Natural killer cell (primary cell): ENCODE data around the gene SLC39A11. TPM values are rescaled to one million over a fixed set of nuclear protein-coding genes. Genes with fewer than 3 reads are reported as not detected.

Experiments used
- ATAC-seq, 3 donors: fragments of 150-1000 bp in 2 of 3; fragments of 200-7000 bp in 1 of 3; cut with Tn5 transposase; 1 replicate in 1 of 3; 2 replicates in 2 of 3; pipeline ENCODE4 v1.10.0; 2021; ENCODE audit warnings: mild to moderate bottlenecking in 2 of 3, moderate library complexity in 2 of 3
- DNase-seq, 2 donors: peaks; one replicate each; pipeline versions ENCODE4 v3.0.0 to v3.0.0-alpha.2; 2013 to 2021; ENCODE audit warnings: mixed read lengths in 1 of 2
- H3K27ac ChIP-seq: one replicate; pipeline ENCODE4 v1.5.1; 2013; ENCODE audit warnings: mild to moderate bottlenecking, low read length
- H3K27me3 ChIP-seq: one replicate; pipeline ENCODE4 v1.6.1; 2013; ENCODE audit warnings: low read length; ENCODE audit not compliant: control insufficient read depth, insufficient read depth
- H3K36me3 ChIP-seq: one replicate; pipeline ENCODE4 v1.6.1; 2013; ENCODE audit warnings: low read length; ENCODE audit not compliant: control insufficient read depth, insufficient read depth
- H3K4me1 ChIP-seq: one replicate; pipeline ENCODE4 v1.6.1; 2013; ENCODE audit warnings: low read length; ENCODE audit not compliant: control insufficient read depth, insufficient read depth
- H3K4me3 ChIP-seq: one replicate; pipeline ENCODE4 v1.5.1; 2013; ENCODE audit warnings: low read length
- H3K9me3 ChIP-seq: one replicate; pipeline ENCODE4 v1.6.1; 2013; ENCODE audit warnings: low read length; ENCODE audit not compliant: control insufficient read depth, insufficient read depth
- H3K27ac Mint-ChIP-seq, 2 donors: one replicate each; pipeline ENCODE4 v1.8.0; 2022; ENCODE audit warnings: mild to moderate bottlenecking in 2 of 2, mixed read lengths in 2 of 2, moderate library complexity in 1 of 2
- H3K27me3 Mint-ChIP-seq, 2 donors: one replicate each; pipeline ENCODE4 v1.8.0; 2022; ENCODE audit warnings: low read depth in 2 of 2, mixed read lengths in 2 of 2
- H3K36me3 Mint-ChIP-seq: one replicate; pipeline ENCODE4 v1.8.0; 2022; ENCODE audit warnings: mixed read lengths
- H3K4me1 Mint-ChIP-seq, 2 donors: one replicate each; pipeline ENCODE4 v1.8.0; 2022; ENCODE audit warnings: mixed read lengths in 2 of 2
- H3K4me3 Mint-ChIP-seq: one replicate; pipeline ENCODE4 v1.8.0; 2022; ENCODE audit warnings: mild to moderate bottlenecking, moderate library complexity, mixed read lengths
- H3K9me3 Mint-ChIP-seq, 2 donors: one replicate each; pipeline ENCODE4 v1.8.0; 2022; ENCODE audit warnings: mixed read lengths in 2 of 2
- WGBS: methylation state at CpG from one replicate; pipeline ENCODE4 v1.1.7; 2013; ENCODE audit warnings: missing lambda C conversion rate; ENCODE audit not compliant: insufficient coverage; 5-methylcytosine and 5-hydroxymethylcytosine counted together
- intact Hi-C: fragments of 100-400 bp; cut with micrococcal nuclease; formaldehyde crosslinking; loops from one replicate; pipeline ENCODE4 v1.14.2; 2022
- total RNA-seq, 4 donors: library from RNA; stranded (reverse); fragments of 120-200 nt in 1 of 4; gene quantifications; one replicate each; pipeline versions ENCODE4 v1.2.3 to v1.2.4, GENCODE V29; 2013 to 2022
- TF ChIP-seq, protein P1 (sequence below): fragments of 200-600 bp; IDR thresholded peaks from one replicate; pipeline ENCODE4 v1.8.0; 2022; ENCODE audit warnings: antibody characterized with exemption

The SLC39A11 gene
- total RNA-seq, 3 donors from 2014 or later (not counting 1 experiment from before 2014, with no cell fraction given): 32.6 to 44.9 (median 39.4) TPM

DNA sequence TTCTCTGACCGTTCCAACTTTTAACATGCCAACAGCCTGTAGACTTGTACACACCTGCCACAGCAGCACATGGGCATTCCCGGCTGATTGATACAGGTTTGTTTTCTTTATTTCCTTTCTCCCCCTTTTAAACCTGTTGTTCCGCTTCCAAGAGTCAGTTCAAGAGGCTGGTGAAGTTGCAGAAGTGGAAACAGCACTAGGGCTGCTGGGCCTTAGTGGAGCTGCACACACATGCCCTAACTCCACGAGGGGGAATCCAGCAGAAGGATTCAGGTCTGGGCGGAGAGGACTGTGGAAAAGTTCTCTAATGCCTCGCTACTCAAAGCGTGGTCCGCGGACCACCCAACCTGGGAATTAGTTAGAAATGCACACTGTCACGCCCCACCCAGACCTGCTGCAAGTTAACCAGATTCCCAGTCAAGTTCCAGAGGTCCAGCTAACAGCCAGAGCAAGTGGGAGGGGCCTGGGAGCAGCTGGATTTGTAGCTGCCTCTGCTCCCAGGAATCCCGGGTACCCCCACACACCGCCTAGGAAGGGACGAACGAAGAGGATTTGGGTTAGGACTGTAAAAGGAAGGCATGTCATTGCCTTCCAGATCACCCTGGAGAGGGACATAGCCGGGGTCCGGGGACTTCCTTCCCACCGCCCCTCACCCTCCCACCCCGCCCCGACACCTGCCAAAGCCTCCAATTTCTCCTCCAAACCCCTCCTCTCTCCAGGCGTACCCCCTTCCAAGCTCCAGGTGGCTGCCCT, 542 bp downstream of the SLC39A11 start:
- 9% methylated on average over 20 of the region's 20 CpGs for WGBS
- H3K4me1 Mint-ChIP-seq: peaks cover 25 to 59% of the 10 kb centered on the region in 2 donors
- H3K4me3 ChIP-seq: peak overlapping the region; percentile 59
- peaks cover 26% of the 10 kb centered on the region for H3K4me1 ChIP-seq
- H3K27ac ChIP-seq: no peak overlapping the region
- H3K4me3 Mint-ChIP-seq: peak overlapping the region; percentile 96
- H3K36me3 Mint-ChIP-seq: peaks cover 4% of the 10 kb centered on the region
- no peaks in the 10 kb centered on the region for H3K9me3 ChIP-seq
- H3K27me3 ChIP-seq: no peaks in the 10 kb centered on the region
- peak overlapping the region; percentile 77 to 88 for H3K27ac Mint-ChIP-seq
- intact Hi-C loops: no loop called here
- H3K9me3 Mint-ChIP-seq: no peaks in the 10 kb centered on the region
- no peak for DNase-seq
- ATAC-seq: peak in 1 of 3 donors; percentile 3
- TF ChIP-seq, protein P1, sequence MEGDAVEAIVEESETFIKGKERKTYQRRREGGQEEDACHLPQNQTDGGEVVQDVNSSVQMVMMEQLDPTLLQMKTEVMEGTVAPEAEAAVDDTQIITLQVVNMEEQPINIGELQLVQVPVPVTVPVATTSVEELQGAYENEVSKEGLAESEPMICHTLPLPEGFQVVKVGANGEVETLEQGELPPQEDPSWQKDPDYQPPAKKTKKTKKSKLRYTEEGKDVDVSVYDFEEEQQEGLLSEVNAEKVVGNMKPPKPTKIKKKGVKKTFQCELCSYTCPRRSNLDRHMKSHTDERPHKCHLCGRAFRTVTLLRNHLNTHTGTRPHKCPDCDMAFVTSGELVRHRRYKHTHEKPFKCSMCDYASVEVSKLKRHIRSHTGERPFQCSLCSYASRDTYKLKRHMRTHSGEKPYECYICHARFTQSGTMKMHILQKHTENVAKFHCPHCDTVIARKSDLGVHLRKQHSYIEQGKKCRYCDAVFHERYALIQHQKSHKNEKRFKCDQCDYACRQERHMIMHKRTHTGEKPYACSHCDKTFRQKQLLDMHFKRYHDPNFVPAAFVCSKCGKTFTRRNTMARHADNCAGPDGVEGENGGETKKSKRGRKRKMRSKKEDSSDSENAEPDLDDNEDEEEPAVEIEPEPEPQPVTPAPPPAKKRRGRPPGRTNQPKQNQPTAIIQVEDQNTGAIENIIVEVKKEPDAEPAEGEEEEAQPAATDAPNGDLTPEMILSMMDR: no peak
- peaks cover 8 to 13% of the 10 kb centered on the region in 2 donors for H3K27me3 Mint-ChIP-seq
- no peaks in the 10 kb centered on the region for H3K36me3 ChIP-seq

- no peak overlapping the region for H3K27ac ChIP-seq
- intact Hi-C loops: no loop called here
- peaks cover 23 to 54% of the 10 kb centered on the region in 2 donors for H3K4me1 Mint-ChIP-seq
- H3K4me3 ChIP-seq: no peak overlapping the region
- no peaks in the 10 kb centered on the region for H3K36me3 ChIP-seq
- H3K9me3 Mint-ChIP-seq: no peaks in the 10 kb centered on the region
- no peaks in the 10 kb centered on the region for H3K9me3 ChIP-seq
- H3K4me1 ChIP-seq: peaks cover 21% of the 10 kb centered on the region
- H3K27me3 ChIP-seq: no peaks in the 10 kb centered on the region
- no peak for ATAC-seq
- peaks cover 8 to 13% of the 10 kb centered on the region in 2 donors for H3K27me3 Mint-ChIP-seq
- peak overlapping the region in 1 of 2 donors; percentile 88 for H3K27ac Mint-ChIP-seq
- peak overlapping the region; percentile 96 for H3K4me3 Mint-ChIP-seq
- TF ChIP-seq, protein P1: no peak
- DNase-seq: no peak
- peaks cover 5% of the 10 kb centered on the region for H3K36me3 Mint-ChIP-seq
- WGBS: 53% methylated on average over 3 of the region's 4 CpGs
Measured at GRCh38 chr17:73091410-73091769, 1.1 kb downstream of the SLC39A11 start.

- H3K4me3 ChIP-seq: no peak overlapping the region
- intact Hi-C loops: no loop called here
Measured at GRCh38 chr17:73090396-73091202, 1.9 kb downstream of the SLC39A11 start.

More at GRCh38 chr17:73090396-73091202, 1.9 kb downstream of the SLC39A11 start:
- no peaks in the 10 kb centered on the region for H3K9me3 Mint-ChIP-seq
- no peak for DNase-seq
- H3K36me3 Mint-ChIP-seq: peaks cover 5% of the 10 kb centered on the region
- Histone ChIP-seq H3K36me3 (peaks cover 5% of the 10 kb centered on the region), H3K4me1 (peaks cover 18% of the 10 kb centered on the region), H3K27ac (no peak overlapping the region), H3K9me3 (no peaks in the 10 kb centered on the region), H3K27me3 (no peaks in the 10 kb centered on the region)
- peak overlapping the region; percentile 62 for H3K4me3 Mint-ChIP-seq
- ATAC-seq: no peak
- peaks cover 5% of the 10 kb centered on the region in 2 donors for H3K27me3 Mint-ChIP-seq
- TF ChIP-seq, protein P1: no peak
- peaks cover 23 to 52% of the 10 kb centered on the region in 2 donors for H3K4me1 Mint-ChIP-seq
- H3K27ac Mint-ChIP-seq: peak overlapping the region in 1 of 2 donors; percentile 39
- WGBS: 91% methylated on average over 11 of the region's 11 CpGs
